22Rv1 (cell line): ENCODE results near the gene BTBD19.

Source experiments
- CTCF ChIP-seq: fragments of 450-650 bp; IDR thresholded peaks from 2 replicates; pipeline ENCODE4 v1.5.1; 2017; ENCODE audit warnings: mild to moderate bottlenecking
- ZFX ChIP-seq: fragments of 450-650 bp; IDR thresholded peaks from 2 replicates; pipeline ENCODE4 v1.6.1; 2017; ENCODE audit warnings: antibody characterized with exemption, borderline replicate concordance

DNA sequence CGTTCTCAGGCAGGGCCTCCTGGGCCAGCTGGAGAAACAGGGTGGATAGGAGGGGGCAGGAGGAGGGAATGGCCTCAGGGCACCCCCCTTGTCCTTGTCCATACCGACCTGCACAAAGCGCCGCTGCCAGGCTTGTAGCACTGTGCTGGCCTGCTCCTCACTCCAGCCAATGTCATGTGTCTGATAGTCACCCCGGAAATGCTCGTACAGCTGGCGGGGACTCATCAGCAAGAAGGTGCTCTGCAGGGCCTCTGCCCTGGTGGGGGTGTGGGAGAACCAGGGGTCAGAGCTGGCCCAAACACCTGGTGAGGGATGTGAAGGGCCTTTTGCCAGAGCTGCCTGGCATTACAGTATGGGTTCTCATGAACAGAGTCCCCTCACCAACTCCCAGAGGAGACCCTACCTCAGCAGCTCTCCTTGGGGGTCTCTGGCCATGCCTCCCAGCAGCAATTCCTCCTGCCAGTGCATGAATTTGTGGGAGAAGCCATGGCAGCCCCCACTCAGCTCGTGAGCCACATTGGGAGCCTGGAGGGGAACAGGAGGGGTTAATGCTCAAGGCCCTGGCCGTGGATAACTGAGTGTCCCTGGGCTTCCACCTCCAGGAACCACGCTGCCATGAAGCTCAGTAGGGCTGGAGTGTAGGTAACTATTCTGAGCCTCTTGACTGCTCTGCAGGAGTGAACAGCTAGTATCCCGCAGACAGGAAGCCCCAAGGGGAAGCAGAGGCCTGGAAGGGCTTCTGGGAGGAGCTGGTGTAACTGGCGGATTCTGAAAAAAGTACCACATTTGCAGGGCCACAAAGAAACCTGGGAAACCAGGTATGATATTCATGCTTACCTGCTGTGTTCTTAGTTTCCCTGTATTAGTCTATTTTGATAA lies 21.4 kb downstream of the BTBD19 start:
- TF ChIP-seq CTCF = no peak
- no peak for TF ChIP-seq ZFX
